Limb (tissue), 2 donors: Measurements from ENCODE around the gene PNPLA7.
"Not testable (repeated sequence)": the region's sequence is repeated elsewhere in the genome, so short reads cannot be mapped to it uniquely, and the experiment has no call there.

Experiments used
- DNase-seq, 2 donors: peaks; one replicate each; pipeline ENCODE4 v3.0.0-alpha.2; 2016; ENCODE audit errors: extremely low spot score in 2 of 2

PNPLA7 gene

DNA sequence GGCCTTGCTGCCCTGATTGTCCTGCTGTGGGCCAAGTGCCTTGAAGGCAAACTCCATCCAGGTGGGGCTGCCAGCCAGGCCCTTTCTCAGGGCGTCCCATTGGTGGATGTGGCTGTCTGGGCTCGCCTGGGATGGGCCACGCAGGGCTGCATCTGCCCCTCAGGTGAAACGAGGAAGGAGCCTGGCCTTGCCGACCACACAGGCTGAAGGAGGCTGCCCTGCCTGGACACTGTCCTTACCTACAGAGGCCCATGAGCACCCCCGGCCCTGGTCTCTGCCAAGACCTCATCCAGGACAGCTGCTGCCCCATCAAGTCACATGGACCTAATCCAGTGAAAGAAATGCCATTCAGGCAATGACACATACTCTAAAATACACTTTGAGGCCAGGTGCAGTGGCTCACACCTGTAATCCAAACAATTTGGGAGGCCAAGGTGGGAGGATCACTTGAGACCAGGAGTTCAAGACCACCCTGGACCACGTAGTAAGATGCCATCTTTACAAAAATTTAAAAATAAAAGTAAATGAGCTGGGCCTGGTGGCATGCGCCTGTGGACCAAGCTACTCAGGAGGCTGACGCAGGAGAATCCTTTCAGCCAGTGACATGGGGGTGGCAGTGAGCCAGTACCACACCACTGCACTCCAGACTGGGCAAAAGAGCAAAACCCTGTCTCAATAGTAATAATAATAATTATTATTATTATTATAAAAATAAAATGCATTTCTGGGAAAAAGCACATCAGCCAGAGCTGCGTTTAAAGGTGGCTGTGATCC, 33.9 kb downstream of the PNPLA7 start:
- DNase-seq, result no peak

DNA sequence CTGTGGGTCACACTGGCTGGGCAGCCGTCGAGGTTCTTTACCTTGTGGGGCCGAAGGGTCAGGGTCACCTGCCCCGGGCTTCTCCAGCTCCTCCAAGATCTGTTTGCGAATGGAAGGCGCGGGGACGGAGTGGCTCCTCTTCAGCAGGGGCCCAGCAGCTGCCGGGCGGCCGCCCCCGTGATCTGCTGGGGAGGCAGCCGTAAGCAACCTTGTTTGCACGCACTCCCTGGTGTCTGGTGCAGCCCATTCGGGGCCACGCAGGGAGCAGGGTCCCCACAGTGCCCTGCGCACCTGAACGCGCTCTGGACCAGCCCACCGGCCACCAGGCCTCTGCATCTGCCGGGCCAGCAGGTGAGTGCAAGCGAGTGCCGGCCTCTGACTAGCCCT, 34.9 kb downstream of the PNPLA7 start:
- DNase-seq, result no peak

DNA sequence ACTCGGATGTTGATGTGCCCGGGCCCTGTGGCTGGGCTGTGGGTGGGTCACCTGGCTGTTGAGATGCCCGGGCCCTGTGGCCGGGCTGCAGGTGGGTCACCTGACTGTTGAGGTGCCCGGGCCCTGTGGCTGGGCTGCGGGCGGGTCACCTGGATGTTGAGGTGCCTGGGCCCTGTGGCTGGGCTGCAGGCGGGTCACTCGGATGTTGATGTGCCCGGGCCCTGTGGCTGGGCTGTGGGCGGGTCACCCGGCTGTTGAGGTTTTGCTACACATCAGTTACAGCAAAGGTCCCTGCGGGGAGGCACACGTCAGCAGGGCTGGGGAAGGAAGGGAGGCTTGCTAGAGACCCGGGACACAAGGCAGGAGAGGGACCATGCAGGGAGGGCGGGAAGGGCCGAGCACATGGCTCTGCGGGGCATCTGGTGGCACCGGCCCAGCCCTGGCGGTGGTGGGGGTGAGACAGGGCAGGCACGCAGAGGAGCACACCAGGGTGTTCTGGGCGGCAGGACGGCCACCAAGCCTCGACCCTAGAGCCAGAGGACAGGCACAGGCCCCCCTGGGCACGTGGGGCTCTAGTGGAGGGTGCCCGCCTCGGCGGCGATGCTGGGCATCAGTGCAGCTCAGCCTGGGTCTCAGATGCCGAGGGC, 35.4 kb downstream of the PNPLA7 start:
- DNase-seq, result no peak

DNA sequence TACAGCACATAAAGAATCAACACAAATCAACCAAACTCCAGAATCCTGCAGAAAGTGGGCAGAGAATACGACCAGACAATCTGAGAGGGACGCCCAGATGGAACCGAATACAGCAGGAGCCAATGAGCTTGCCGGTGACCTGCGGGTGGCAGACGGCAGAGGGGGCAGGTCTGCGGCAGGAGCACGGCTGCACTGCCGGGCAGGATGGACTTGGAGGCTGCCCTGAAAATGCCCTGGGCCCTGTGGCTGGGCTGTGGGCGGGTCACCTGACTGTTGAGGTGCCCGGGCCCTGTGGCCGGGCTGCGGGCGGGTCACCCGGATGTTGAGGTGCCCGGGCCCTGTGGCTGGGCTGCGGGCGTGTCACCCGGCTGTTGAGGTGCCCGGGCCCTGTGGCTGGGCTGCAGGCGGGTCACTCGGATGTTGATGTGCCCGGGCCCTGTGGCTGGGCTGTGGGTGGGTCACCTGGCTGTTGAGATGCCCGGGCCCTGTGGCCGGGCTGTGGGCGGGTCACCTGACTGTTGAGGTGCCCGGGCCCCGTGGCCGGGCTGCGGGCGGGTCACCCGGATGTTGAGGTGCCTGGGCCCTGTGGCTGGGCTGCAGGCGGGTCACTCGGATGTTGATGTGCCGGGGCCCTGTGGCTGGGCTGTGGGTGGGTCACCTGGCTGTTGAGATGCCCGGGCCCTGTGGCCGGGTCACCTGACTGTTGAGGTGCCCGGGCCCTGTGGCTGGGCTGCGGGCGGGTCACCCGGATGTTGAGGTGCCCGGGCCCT, 36.2 kb downstream of the PNPLA7 start:
- DNase-seq, result not testable (repeated sequence)

DNA sequence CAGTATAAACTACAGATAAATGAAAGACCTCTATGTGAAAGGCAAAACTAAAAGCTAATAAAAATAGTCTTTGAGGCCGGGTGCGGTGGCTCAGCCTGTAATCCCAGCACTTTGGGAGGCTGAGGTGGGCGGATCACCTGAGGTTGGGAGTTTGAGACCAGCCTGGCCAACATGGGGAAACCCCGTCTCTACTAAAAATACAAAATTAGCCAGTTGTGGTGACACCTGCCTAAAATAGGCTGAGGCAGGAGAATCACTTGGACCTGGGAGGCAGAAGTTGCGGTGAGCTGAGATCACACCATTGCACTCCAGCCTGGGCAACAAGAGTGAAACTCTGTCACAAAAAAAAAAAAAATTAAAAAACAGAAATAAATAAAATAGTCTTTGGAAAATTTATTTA, 37.1 kb downstream of the PNPLA7 start:
- DNase-seq, result not testable (repeated sequence)

DNA sequence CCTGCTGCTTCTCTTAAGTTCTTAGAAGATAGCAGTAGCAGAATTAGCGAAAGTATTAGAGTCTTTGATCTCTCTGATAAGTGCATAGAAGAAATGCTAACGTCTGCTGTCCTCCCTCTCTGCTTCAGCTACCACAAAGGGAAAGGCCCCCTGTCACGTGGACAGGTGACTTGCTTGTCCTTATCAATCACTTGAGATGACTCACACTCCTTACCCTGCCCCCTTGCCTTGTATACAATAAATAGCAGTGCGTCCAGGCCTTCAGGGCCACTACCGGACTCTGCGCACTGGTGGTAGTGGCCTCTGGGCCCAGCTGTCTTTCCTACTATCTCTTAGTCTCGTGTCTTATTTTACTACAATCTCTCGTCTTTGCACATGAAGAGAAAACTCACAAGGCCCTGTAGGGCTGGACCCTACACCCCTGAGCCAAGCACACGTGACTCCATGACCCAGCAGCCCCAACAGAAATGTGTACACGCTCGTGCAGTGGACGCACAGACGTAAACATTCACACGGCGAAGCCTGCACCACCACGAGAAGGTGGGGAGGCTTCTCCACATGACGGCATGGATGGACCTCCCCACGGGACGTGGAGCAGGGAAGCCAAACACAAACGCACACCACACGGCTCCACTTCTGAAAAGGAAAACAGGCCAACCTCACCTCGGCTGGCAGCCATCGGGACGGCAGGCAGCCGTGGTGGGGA, 38.3 kb downstream of the PNPLA7 start:
- no peak for DNase-seq

DNA sequence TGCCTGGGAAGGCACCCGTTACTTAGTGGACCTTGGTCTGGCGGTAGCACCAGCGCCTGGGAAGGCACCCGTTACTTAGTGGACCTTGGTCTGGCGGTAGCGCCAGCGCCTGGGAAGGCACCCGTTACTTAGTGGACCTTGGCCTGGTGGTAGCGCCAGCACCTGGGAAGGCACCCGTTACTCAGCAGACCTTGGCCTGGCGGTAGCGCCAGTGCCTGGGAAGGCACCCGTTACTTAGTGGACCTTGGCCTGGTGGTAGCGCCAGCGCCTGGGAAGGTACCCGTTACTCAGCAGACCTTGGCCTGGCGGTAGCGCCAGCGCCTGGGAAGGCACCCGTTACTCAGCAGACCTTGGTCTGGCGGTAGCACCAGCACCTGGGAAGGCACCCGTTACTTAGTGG, 39.1 kb downstream of the PNPLA7 start:
- DNase-seq, result not testable (repeated sequence)

DNA sequence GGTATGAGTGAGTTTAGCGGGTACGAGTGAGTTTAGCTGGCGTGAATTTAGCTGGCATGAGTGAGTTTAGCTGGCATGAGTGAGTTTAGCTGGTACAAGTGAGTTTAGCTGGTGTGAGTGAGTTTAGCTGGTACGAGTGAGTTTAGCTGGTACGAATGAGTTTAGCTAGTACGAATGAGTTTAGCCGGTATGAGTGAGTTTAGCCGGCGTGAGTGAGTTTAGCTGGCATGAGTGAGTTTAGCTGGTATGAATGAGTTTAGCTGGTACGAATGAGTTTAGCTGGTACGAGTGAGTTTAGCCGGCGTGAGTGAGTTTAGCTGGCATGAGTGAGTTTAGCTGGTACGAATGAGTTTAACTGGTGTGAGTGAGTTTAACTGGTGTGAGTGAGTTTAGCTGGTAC, 41.0 kb downstream of the PNPLA7 start:
- no peak for DNase-seq

DNA sequence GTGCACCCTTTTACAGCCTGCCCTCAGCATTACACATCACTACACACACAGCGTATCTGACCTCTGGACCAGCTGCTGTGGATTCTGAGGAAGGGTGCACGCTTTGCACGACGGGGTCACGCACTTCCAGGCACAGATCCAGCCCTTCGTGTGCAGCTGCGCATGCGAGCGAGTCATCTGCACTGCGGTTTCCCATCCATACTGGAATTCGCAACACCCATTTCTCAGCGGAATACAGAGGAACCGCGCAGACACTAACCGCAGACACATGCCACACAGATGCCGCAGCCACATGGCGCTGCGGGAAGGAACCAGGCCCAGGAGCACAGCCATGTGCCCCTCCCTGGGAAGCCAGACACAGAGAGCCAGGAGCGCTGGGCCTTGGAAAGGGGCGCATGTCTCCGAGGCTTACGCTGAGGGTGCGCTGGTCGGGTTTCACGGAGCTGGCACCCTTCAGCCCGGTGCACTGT, 43.5 kb downstream of the PNPLA7 start:
- DNase-seq, result no peak

DNA sequence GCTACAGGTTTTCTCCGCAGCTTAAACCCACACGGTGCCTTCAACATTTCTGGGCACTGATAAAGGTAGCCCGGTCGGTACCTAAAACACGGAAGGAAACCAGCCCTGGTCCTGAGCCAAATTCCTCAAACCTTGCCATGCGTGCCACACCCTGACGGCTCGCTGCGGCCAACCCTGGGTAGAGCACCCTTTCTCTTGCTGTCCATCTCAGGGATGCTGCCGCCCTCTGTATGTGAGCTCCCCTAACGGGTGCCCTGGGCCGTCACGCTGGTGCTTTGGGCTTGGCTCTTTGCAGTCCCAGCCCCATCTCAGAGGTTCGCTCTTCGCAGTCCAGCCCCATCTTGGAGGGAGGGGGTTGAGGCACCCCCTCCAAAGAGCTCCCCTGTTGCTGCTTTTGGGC, 43.9 kb downstream of the PNPLA7 start:
- DNase-seq, result no peak

DNA sequence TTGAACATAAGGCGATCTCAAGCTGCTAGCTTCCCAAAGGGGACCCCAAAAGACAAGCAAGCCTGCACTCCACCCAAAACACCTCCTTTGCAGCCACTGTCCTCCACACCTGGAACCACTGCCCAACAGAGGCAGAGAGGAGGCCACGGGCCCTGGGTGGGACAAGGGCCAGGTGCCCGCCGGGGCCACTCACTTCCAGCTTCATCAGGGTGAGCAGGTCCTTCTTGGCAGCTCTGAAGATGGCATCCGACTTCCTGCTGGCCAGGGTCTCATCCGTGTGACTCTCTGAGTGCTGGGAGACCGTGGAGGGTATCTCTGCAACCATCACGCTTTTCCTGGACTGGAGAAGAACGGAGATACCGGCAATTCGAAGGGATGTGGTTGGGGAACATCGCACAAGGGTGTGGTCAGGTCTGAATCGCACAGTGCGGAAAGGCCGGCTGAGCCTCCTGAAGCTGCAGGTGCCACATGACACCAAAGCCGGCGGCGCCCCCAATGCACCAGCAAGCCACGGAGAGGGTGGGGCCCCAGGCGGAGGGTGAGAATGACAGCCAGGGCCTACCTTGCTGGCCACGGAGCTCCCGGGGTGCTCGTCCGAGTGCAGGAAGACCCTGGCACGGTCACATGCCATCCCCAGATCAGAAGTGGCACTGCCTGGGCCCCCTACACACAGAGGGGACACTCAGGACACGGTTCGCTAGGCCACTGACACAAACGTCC, 44.6 kb downstream of the PNPLA7 start:
- DNase-seq, result no peak

DNA sequence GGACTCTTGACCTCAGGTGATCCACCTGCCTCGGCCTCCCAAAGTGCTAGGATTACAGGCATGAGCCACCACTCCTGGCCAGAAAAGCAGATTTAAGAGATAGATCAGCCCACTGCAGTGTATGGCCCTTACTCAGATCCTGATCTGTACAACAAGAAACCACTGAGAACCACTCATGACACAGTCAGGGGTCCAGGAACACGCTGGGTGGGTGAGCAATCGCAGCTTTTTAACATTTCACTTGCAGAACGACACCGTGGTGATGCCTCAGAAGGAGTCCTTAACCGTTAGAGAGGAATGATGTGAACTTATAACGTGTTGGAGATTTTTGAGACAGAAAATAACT, 45.8 kb downstream of the PNPLA7 start:
- DNase-seq, result no peak

DNA sequence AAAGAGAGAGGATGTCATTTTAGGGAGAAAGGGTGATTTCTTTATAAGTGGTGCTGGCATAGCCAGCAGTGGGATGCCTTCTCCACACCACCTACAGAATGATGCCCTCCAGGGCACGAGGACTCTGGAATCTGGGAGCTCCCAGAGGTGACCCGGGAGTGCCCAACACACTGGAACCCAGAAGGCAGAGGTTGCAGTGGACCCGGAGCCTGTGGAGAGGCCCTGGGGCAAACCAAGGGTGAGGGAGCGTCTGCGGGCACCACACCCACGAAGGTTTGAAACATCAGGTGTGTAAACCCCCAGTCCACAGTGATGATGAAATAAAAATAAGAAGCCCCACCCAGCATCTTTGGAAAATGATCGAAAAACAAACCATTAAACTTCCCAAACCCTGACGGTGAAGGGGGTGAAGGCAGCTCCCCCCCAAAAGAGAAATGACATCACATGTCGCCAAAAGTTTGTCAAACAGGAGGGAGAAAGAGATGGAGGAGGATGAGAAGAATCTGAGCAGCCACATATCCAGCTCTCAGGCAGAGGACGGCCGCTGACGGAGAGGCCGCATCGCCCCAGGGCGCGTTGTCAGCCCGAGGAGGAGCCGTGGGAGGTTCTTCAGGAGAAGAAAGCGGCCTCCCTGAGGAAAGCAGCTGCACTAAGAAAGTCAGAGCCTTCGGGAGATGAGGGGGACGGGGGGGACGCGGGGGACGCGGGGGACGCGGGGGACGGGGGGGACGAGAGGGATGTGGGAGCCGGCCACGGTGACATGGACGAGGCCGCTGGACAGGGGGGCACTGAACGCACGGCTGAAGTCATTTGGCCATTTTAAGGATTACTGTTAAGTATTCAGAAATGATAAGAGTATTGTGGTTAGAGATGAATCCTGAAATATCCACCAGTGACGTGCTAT, 47.9 kb downstream of the PNPLA7 start:
- no peak for DNase-seq

DNA sequence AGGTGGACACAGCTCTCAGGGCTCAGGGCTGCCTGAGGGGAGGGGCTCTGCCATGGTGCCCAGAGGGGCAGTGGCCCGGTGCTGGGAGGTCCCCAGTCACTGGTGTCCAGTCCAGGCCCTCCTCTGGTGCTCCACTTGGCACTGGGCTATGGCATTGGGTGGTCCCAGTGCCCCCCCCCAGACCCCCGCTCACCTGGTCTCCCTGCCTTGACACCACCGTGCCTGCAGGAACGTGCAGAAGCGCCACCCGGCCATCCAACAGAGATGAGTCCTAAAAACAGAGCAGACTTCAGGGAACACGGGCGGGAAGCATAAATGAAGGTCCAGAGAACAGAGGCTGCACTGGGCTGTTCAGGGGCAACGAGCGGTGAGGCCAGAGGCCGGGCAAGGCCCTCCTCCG, 48.7 kb downstream of the PNPLA7 start:
- peak in 1 of 2 donors; percentile 22 for DNase-seq

DNA sequence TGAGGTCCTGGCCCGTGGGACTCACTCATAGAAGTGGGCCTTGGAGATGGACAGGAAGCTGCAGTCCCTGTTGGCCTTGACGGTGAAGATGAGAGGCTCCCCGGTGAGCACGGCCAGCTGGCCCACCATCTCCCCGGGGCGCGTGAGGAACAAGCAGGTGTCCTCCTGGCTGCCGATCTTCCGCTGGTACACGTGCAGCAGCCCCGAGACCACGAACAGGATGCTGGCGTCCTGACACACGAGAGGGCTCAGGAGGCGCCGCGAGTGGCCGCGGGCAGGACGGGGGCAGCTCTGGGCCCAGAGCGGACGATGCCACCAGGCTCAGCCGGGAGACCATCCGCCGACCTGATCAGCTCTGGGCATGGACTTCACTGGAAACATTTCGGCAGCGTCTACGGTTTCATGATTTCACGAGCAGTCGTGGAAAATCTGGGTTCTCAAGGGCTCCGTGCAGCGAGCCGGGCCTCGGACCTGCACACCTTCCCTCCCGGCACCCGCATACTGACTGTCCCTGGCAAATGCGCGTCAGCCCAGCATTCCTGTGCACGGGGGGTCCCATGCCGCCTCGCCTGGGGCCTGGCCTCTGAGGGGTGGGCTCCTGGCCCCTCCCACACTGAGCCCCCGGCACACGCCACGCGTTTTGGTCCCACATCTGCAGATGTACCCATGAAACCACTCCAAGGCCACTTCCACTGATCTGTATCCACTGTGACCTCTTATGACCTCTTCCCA, 49.4 kb downstream of the PNPLA7 start:
- DNase-seq, result peak in 1 of 2 donors; percentile 19

DNA sequence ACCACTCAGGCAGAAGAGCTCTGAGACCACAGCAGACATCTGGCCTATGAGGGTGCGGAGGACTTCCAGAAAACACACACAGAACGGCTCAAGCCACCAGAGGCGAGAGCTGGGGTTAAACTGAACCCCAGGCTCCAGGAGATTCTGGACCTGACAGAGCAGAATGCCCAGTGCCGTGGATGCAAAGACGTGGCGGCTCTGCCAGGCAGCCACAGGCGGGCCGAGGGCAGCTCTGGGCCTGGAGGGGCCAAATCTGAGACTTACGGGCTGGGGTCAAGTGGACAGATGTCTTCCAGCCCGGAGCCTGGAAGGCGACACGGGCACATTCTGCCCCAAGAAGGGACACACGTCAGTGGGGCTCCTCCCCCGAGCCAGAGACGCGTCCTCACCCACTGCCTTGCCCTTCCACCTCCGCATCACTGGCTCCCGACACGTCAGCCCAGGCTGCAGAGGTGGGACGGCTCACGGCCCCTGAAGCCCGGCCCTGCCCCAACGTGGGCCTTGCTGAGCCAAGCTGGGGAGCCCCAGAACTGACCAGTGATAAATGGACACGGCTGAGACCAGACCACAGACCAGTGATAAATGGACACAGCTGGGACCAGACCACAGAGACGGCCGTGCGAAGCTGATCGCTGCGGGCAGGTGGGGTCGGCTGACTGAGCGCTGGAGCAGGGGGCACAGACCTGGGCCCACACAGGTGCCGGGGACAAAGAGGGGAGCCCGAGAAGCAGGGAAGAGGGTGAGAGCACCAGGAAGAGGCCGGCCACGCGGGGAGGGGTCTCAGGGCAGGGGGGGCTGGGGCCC, 50.1 kb downstream of the PNPLA7 start:
- DNase-seq, result no peak

DNA sequence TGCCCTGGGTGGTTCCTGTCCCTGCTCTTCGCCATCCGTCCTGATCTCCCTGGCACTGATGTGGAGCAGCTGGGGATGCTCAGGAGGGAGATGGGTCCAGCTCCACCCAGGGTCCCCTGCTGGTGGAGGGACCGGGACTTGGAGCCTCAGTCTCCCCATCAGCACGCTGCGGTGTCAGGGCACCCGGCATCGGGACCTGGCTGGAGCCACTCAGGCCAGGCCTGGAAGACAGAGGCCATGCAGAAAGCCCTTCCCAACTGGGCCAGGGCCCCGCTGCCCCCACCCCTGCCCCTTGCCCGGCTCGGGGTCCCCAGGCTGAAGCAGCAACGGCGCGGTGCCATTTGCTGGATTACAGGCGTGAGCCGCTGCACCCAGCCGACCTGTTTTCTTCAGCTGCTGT, 50.8 kb downstream of the PNPLA7 start:
- DNase-seq, result no peak

DNA sequence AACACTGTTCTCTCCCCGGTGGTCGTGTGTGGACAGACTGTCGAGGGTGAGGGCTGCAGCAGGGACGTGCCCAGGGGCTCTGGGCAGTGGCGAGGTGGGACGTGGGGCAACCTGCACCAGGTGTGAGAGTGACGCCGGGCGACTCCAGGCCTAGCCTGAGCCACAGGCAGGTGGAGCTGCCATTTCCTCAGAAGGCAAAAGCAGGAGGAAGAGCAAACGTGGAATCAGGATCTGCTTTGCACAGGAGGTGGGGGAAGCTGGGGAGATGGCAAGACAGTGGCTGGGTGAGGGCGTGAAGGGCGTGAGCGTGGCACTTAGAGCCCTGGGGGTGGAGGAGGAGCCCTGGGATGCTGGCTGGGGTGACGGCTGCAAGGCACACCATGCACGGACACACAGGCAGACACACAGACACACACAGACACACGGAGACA, 51.5 kb downstream of the PNPLA7 start:
- DNase-seq, result no peak
